H1 (cell line): ENCODE measurements around the gene PTPA. TPM values are rescaled to one million over a fixed set of nuclear protein-coding genes. Genes with fewer than 3 reads are reported as not detected.

Experiments
- CTCF ChIA-PET: fragments of 300-600 bp; sonication (Branson Sonifier 250); formaldehyde crosslinking; loops from one replicate; lab custom pipeline; 2021; ENCODE audit not compliant: partially characterized antibody; lab: Charles Lee
- POLR2A ChIA-PET: fragments of 300-600 bp; sonication (Branson Sonifier 250); formaldehyde crosslinking; loops from one replicate; lab custom pipeline; 2021; ENCODE audit warnings: inconsistent platforms; ENCODE audit not compliant: partially characterized antibody; lab: Charles Lee
- DNase-seq, 2 experiments: peaks; one replicate each; pipeline versions ENCODE4 v3.0.0 to v3.0.0-alpha.2; 2010 to 2022; ENCODE audit warnings: low spot score in 2 of 2, low read depth in 1 of 2, mixed read lengths in 1 of 2
- FAIRE-seq: peaks from 2 replicates; lab custom pipeline; 2011; peaks lifted over from hg19 to GRCh38; lab: Jason Lieb, UNC
- H2AFZ ChIP-seq: 2 replicates; pipeline ENCODE4 v1.8.1; 2012; ENCODE audit warnings: low read length, inconsistent platforms
- H2AK5ac ChIP-seq: 2 replicates; pipeline ENCODE4 v1.6.1; 2013; ENCODE audit warnings: low read depth, low read length
- H2BK120ac ChIP-seq: replicated peaks from 2 replicates; pipeline ENCODE3; 2013; ENCODE audit warnings: low read depth, low read length, inconsistent platforms
- H2BK12ac ChIP-seq: 2 replicates; pipeline ENCODE4 v1.6.1; 2013; ENCODE audit warnings: low read depth, low read length
- H2BK15ac ChIP-seq: 2 replicates; pipeline ENCODE4 v1.6.1; 2013; ENCODE audit warnings: low read length
- H2BK20ac ChIP-seq: 2 replicates; pipeline ENCODE4 v1.6.1; 2013; ENCODE audit warnings: low read length
- H2BK5ac ChIP-seq: 2 replicates; pipeline ENCODE4 v1.6.1; 2013; ENCODE audit warnings: low read depth, low read length
- H3K14ac ChIP-seq: 2 replicates; pipeline ENCODE4 v1.6.1; 2013; ENCODE audit warnings: inconsistent platforms; ENCODE audit not compliant: insufficient read length
- H3K18ac ChIP-seq: 2 replicates; pipeline ENCODE4 v1.6.1; 2013; ENCODE audit warnings: low read length; ENCODE audit errors: extremely low read depth
- H3K23ac ChIP-seq: 2 replicates; pipeline ENCODE4 v1.6.1; 2013; ENCODE audit warnings: inconsistent platforms; ENCODE audit not compliant: insufficient read length
- H3K23me2 ChIP-seq: 2 replicates; pipeline ENCODE4 v1.6.1; 2013; ENCODE audit warnings: low read depth, low read length
- H3K27ac ChIP-seq: 2 replicates; pipeline ENCODE4 v1.6.1; 2011; ENCODE audit warnings: low read depth, low read length, inconsistent platforms
- H3K27me3 ChIP-seq, 4 experiments: replicated peaks in 1 of 4; 1 replicate in 1 of 4; 2 replicates in 3 of 4; pipeline versions ENCODE4 v1.6.1 to v1.8.1; 2011 to 2013; ENCODE audit warnings: low read length in 3 of 4, mild to moderate bottlenecking in 3 of 4, inconsistent platforms in 2 of 4, mixed read lengths in 2 of 4, moderate library complexity in 1 of 4; ENCODE audit not compliant: control insufficient read depth in 3 of 4, insufficient read depth in 3 of 4; ENCODE audit errors: extremely low read depth in 1 of 4
- H3K36me3 ChIP-seq, 4 experiments: 2 replicates each; pipeline versions ENCODE4 v1.6.1 to v1.8.1; 2011 to 2013; ENCODE audit warnings: mild to moderate bottlenecking in 4 of 4, low read length in 3 of 4, moderate library complexity in 2 of 4, control low read depth in 1 of 4, inconsistent platforms in 1 of 4; ENCODE audit not compliant: insufficient read depth in 4 of 4, control insufficient read depth in 2 of 4
- H3K4ac ChIP-seq: replicated peaks from 2 replicates; pipeline ENCODE3; 2013; ENCODE audit warnings: low read length, low read depth, mixed read lengths, inconsistent platforms; ENCODE audit not compliant: insufficient read length
- H3K4me1 ChIP-seq, 4 experiments: replicated peaks in 1 of 4; 1 replicate in 1 of 4; 2 replicates in 3 of 4; pipeline versions ENCODE4 v1.6.1 to v1.8.1; 2011 to 2013; ENCODE audit warnings: low read length in 3 of 4, inconsistent platforms in 2 of 4, mixed read lengths in 1 of 4; ENCODE audit not compliant: insufficient read depth in 4 of 4, control insufficient read depth in 3 of 4
- H3K4me2 ChIP-seq, 2 experiments: 2 replicates each; pipeline versions ENCODE4 v1.6.1 to v1.8.1; 2011 to 2013; ENCODE audit warnings: low read depth in 2 of 2, low read length in 2 of 2, control low read depth in 1 of 2, inconsistent platforms in 1 of 2, mild to moderate bottlenecking in 1 of 2; ENCODE audit not compliant: insufficient read depth in 1 of 2
- H3K4me3 ChIP-seq, 4 experiments: fragments of 200-600, 300-600 bp in 1 of 4; sonication (generic), shearing (Covaris generic), sonication (Bioruptor Twin) in 1 of 4; 2 replicates each; pipeline versions ENCODE4 v1.5.1 to v1.8.1; 2011 to 2016; ENCODE audit warnings: low read length in 4 of 4, low read depth in 3 of 4, control low read depth in 2 of 4, inconsistent platforms in 2 of 4, mild to moderate bottlenecking in 2 of 4, mixed read lengths in 1 of 4, moderate library complexity in 1 of 4; ENCODE audit not compliant: insufficient read depth in 2 of 4; ENCODE audit errors: extremely low read depth in 1 of 4
- H3K56ac ChIP-seq: replicated peaks from 2 replicates; pipeline ENCODE3; 2013; ENCODE audit warnings: low read depth, mild to moderate bottlenecking, mixed read lengths, low read length, inconsistent platforms; ENCODE audit not compliant: insufficient read length
- H3K79me1 ChIP-seq: 2 replicates; pipeline ENCODE4 v1.6.1; 2013; ENCODE audit warnings: low read depth, low read length, control low read depth
- H3K79me2 ChIP-seq, 2 experiments: 2 replicates each; pipeline versions ENCODE4 v1.6.1 to v1.8.1; 2012 to 2013; ENCODE audit warnings: low read length in 2 of 2, mild to moderate bottlenecking in 2 of 2, inconsistent platforms in 1 of 2; ENCODE audit not compliant: insufficient read depth in 2 of 2, control insufficient read depth in 1 of 2
- H3K9ac ChIP-seq, 4 experiments: replicated peaks in 1 of 4; 1 replicate in 1 of 4; 2 replicates in 3 of 4; pipeline versions ENCODE4 v1.6.1 to v1.8.1; 2011 to 2013; ENCODE audit warnings: low read depth in 3 of 4, low read length in 3 of 4, control low read depth in 2 of 4, mild to moderate bottlenecking in 2 of 4, moderate library complexity in 2 of 4, inconsistent platforms in 1 of 4; ENCODE audit errors: extremely low read depth in 1 of 4
- H3K9me3 ChIP-seq, 2 experiments: 2 replicates each; pipeline versions ENCODE4 v1.6.1 to v1.8.1; 2012 to 2013; ENCODE audit warnings: mild to moderate bottlenecking in 2 of 2, moderate library complexity in 2 of 2, control low read depth in 1 of 2, inconsistent platforms in 1 of 2, low read depth in 1 of 2, low read length in 1 of 2, mixed read lengths in 1 of 2; ENCODE audit not compliant: insufficient read depth in 2 of 2
- H4K20me1 ChIP-seq, 2 experiments: replicated peaks in 1 of 2; 2 replicates each; pipeline versions ENCODE3 to v1.8.1; 2011 to 2013; ENCODE audit warnings: inconsistent platforms in 2 of 2, low read length in 2 of 2, mild to moderate bottlenecking in 1 of 2; ENCODE audit not compliant: insufficient read depth in 2 of 2, control insufficient read depth in 1 of 2
- H4K5ac ChIP-seq: 2 replicates; pipeline ENCODE4 v1.6.1; 2013; ENCODE audit warnings: low read length, low read depth, mixed read lengths, inconsistent platforms; ENCODE audit not compliant: insufficient read length
- H4K8ac ChIP-seq: 2 replicates; pipeline ENCODE4 v1.8.0; 2013; ENCODE audit warnings: mild to moderate bottlenecking, moderate library complexity, low read length, inconsistent platforms; ENCODE audit not compliant: insufficient read depth; ENCODE audit errors: extremely low read depth
- H4K91ac ChIP-seq: replicated peaks from 2 replicates; pipeline ENCODE3; 2013; ENCODE audit warnings: low read length, mixed read lengths, inconsistent platforms; ENCODE audit not compliant: insufficient read length
- CTBP2 ChIP-seq: IDR thresholded peaks from 2 replicates; pipeline ENCODE4 v1.7.0; 2011; ENCODE audit warnings: borderline replicate concordance, mild to moderate bottlenecking, moderate library complexity, mixed read lengths, low read length; ENCODE audit not compliant: insufficient read depth, insufficient read length
- HDAC6 ChIP-seq: IDR thresholded peaks from one replicate; pipeline ENCODE4 v1.7.1; 2012; ENCODE audit warnings: low read depth, mild to moderate bottlenecking, inconsistent platforms, low read length, moderate library complexity
- KDM1A ChIP-seq: fragments of 200-600, 300-600 bp; sonication (generic); IDR thresholded peaks from 2 replicates; pipeline ENCODE4 v1.7.1; 2016; ENCODE audit warnings: mild to moderate bottlenecking, low read length, borderline replicate concordance
- POLR2A ChIP-seq, 2 experiments: IDR thresholded peaks; 1 replicate in 1 of 2; 2 replicates in 1 of 2; pipeline ENCODE4 v1.6.1; 2011; ENCODE audit warnings: low read depth in 2 of 2, low read length in 2 of 2, mild to moderate bottlenecking in 2 of 2; ENCODE audit errors: control extremely low read depth in 1 of 2
- RAD21 ChIP-seq, 2 experiments: IDR thresholded peaks in 1 of 2; conservative IDR thresholded peaks in 1 of 2; 2 replicates each; pipeline ENCODE4 v1.6.1; 2011; ENCODE audit warnings: low read depth in 2 of 2, low read length in 2 of 2, improper control_type of control experiment in 1 of 2, inconsistent platforms in 1 of 2, mild to moderate bottlenecking in 1 of 2, moderate library complexity in 1 of 2
- RFX5 ChIP-seq: IDR thresholded peaks from 2 replicates; pipeline ENCODE4 v1.6.1; 2011; ENCODE audit warnings: low read depth, low read length, improper control_type of control experiment, borderline replicate concordance
- SP4 ChIP-seq: IDR thresholded peaks from 2 replicates; pipeline ENCODE4 v1.6.1; 2012; ENCODE audit warnings: low read length, inconsistent platforms
- TAF7 ChIP-seq: optimal IDR thresholded peaks from 2 replicates; pipeline ENCODE3; 2011; ENCODE audit warnings: low read depth, mild to moderate bottlenecking, inconsistent platforms, low read length, moderate library complexity, borderline replicate concordance
- WGBS, 2 experiments: shearing (Covaris generic) in 1 of 2; methylation state at CpG; one replicate each; pipeline versions ENCODE4 v1.1.6 to v1.1.7; 2013 to 2015; ENCODE audit warnings: low lambda C conversion rate in 2 of 2, mixed read lengths in 2 of 2, inconsistent platforms in 1 of 2, low coverage in 1 of 2, missing lambda C conversion rate in 1 of 2; ENCODE audit not compliant: insufficient replicate concordance in 2 of 2, insufficient coverage in 1 of 2, insufficient read length in 1 of 2; ENCODE audit errors: extremely low coverage in 1 of 2, missing lambda C conversion rate in 1 of 2; 5-methylcytosine and 5-hydroxymethylcytosine counted together
- polyA plus RNA-seq, 7 experiments: library from polyadenylated mRNA; depleted of rRNA in 3 of 7; stranded (reverse) in 5 of 7; unstranded in 2 of 7; fragments of >200 nt in 5 of 7; fragments of 200-250 nt in 2 of 7; gene quantifications; 1 replicate in 5 of 7; 2 replicates in 1 of 7; 4 replicates in 1 of 7; pipeline versions ENCODE4 v1.2.1 to v1.2.3, GENCODE V29; 2011 to 2013; ENCODE audit warnings: missing spikeins in 2 of 7, mixed read lengths in 2 of 7
- total RNA-seq: library from RNA; stranded (reverse); fragmentation: NEBNext Ultra II Directional; extraction: Animal tissue kit (Norgen Biotek cat#: 25700); gene quantifications from 2 replicates; pipeline ENCODE4 v1.2.1, GENCODE V29; 2021
- TF ChIP-seq, protein P1 (sequence below): IDR thresholded peaks from 2 replicates; pipeline ENCODE4 v1.6.1; 2012; ENCODE audit warnings: low read length, inconsistent platforms
- TF ChIP-seq, protein P2 (sequence below): IDR thresholded peaks from 2 replicates; pipeline ENCODE4 v1.6.1; 2012; ENCODE audit warnings: inconsistent platforms

The PTPA gene
- total and polyA plus RNA-seq, 2 of the 8 experiments (the other 6 are each of a cell fraction or from before 2014, with no cell fraction given), result 114 to 145 TPM

GRCh38 chr9:129073404-129073803 is 37.8 kb upstream of the PTPA start:
- Histone ChIP-seq H3K79me2 (no peaks in the 10 kb centered on the region), H2BK15ac (no peak overlapping the region; the same call in 1 of the 2 replicates), H3K27ac (no peak overlapping the region), H3K56ac (no peak overlapping the region), H4K20me1 (peaks cover 0 to 3% of the 10 kb centered on the region in 2 experiments), H4K5ac (no peak overlapping the region), H4K91ac (no peak overlapping the region), H2BK12ac (no peak overlapping the region), H2AK5ac (no peak overlapping the region), H3K9ac (no peak overlapping the region), H4K8ac (no peak overlapping the region), H3K27me3 (no peaks in the 10 kb centered on the region), H3K79me1 (no peaks in the 10 kb centered on the region), H2BK5ac (no peak overlapping the region), H3K4me2 (no peak overlapping the region), H2BK120ac (no peak overlapping the region), H3K18ac (no peak overlapping the region), H2BK20ac (no peak overlapping the region), H3K23me2 (no peaks in the 10 kb centered on the region), H3K4me3 (no peak overlapping the region), H3K4me1 (peaks cover 6 to 19% (median 17%) of the 10 kb centered on the region in 4 experiments), H3K36me3 (peaks cover 0 to 6% (median 0%) of the 10 kb centered on the region in 4 experiments; a peak in 3 of 8 replicates), H3K23ac (no peak overlapping the region), H3K14ac (no peak overlapping the region), H2AFZ (no peak overlapping the region), H3K9me3 (no peaks in the 10 kb centered on the region), H3K4ac (no peak overlapping the region)
- WGBS, 2 experiments, result 89% methylated on average over 8 of the region's 8 CpGs; no CpG with 5 or more reads in 1 of the 2 experiments
- DNase-seq (no peak), FAIRE-seq (no peak)
- ChIA-PET CTCF (interaction anchor here (0.6 to 2.1 kb wide), 6 partner anchors 10 to 1171 kb away, joined by 3 to 8 read pairs (median 3); no protein-coding TSS in a partner anchor), POLR2A (interaction anchor here (1.0 to 2.2 kb wide), 4 partner anchors 7 to 37 kb away, joined by 3 to 12 read pairs (median 5); partner anchors contain the start of genes DOLPP1 and MIGA2)
- TF ChIP-seq KDM1A, result no peak
- no peak for TF ChIP-seq POLR2A (IDR thresholded peaks at IDR 0.05; ENCODE audit: control extremely low read depth in 1 of 2, low read depth in 2 of 2, low read length in 2 of 2)
- TF ChIP-seq CTBP2, result no peak
- TF ChIP-seq, protein P1, sequence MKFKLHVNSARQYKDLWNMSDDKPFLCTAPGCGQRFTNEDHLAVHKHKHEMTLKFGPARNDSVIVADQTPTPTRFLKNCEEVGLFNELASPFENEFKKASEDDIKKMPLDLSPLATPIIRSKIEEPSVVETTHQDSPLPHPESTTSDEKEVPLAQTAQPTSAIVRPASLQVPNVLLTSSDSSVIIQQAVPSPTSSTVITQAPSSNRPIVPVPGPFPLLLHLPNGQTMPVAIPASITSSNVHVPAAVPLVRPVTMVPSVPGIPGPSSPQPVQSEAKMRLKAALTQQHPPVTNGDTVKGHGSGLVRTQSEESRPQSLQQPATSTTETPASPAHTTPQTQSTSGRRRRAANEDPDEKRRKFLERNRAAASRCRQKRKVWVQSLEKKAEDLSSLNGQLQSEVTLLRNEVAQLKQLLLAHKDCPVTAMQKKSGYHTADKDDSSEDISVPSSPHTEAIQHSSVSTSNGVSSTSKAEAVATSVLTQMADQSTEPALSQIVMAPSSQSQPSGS, result no peak
- TF ChIP-seq TAF7, result no peak
- TF ChIP-seq, protein P2, sequence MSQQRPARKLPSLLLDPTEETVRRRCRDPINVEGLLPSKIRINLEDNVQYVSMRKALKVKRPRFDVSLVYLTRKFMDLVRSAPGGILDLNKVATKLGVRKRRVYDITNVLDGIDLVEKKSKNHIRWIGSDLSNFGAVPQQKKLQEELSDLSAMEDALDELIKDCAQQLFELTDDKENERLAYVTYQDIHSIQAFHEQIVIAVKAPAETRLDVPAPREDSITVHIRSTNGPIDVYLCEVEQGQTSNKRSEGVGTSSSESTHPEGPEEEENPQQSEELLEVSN, result no peak
- no peak for TF ChIP-seq RFX5
- no peak for TF ChIP-seq SP4
- no peak for TF ChIP-seq HDAC6
- no peak for TF ChIP-seq RAD21 (IDR thresholded peaks at IDR 0.05 in 1 of 2, conservative IDR thresholded peaks at IDR 0.05 in 1 of 2; ENCODE audit: low read depth in 2 of 2, low read length in 2 of 2)
